Measurements from ENCODE around the gene SH2B3. TPM values are rescaled to one million over a fixed set of nuclear protein-coding genes. Genes with fewer than 3 reads are reported as not detected.
A peak's percentile ranks its signal among the peaks of the same experiment; 100 is the strongest.

The SH2B3 gene
- total and polyA plus RNA-seq, 9 of the 15 experiments (the other 6 are each of a cell fraction or from before 2014, with no cell fraction given), result 10.8 to 75.3 (median 37.4) TPM

GRCh38 chr12:111396726-111397445 lies 8.8 kb upstream of the SH2B3 start (continued):
- TF ChIP-seq JUND (IDR thresholded peaks at IDR 0.05; ENCODE audit: borderline replicate concordance, low read depth, low read length), result no peak; the same call in 1 of the 2 replicates
- peak; percentile 12; the same call in 1 of the 3 replicates for TF ChIP-seq JUND (tag; IDR thresholded peaks at IDR 0.05; ENCODE audit: borderline replicate concordance, low read depth, low read length)
- peak; percentile 48 for TF ChIP-seq NCOR1 (IDR thresholded peaks at IDR 0.05)
- peak; percentile 80; the same call in 1 of the 2 replicates for TF ChIP-seq PTBP1 (IDR thresholded peaks at IDR 0.05; ENCODE audit: low read depth, low read length)
- no peak for TF ChIP-seq PCBP1 (IDR thresholded peaks at IDR 0.05; ENCODE audit: low read depth, low read length, poor library complexity, severe bottlenecking)
- no peak for TF ChIP-seq NFE2L1 (tag; IDR thresholded peaks at IDR 0.05; ENCODE audit: borderline replicate concordance, low read depth)
- TF ChIP-seq, protein P1, sequence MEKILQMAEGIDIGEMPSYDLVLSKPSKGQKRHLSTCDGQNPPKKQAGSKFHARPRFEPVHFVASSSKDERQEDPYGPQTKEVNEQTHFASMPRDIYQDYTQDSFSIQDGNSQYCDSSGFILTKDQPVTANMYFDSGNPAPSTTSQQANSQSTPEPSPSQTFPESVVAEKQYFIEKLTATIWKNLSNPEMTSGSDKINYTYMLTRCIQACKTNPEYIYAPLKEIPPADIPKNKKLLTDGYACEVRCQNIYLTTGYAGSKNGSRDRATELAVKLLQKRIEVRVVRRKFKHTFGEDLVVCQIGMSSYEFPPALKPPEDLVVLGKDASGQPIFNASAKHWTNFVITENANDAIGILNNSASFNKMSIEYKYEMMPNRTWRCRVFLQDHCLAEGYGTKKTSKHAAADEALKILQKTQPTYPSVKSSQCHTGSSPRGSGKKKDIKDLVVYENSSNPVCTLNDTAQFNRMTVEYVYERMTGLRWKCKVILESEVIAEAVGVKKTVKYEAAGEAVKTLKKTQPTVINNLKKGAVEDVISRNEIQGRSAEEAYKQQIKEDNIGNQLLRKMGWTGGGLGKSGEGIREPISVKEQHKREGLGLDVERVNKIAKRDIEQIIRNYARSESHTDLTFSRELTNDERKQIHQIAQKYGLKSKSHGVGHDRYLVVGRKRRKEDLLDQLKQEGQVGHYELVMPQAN (IDR thresholded peaks at IDR 0.05; ENCODE audit: borderline replicate concordance), result 0 out of 2 replicates have a peak, but pooled peaks have one; percentile 31
- TF ChIP-seq SP1 (CRISPR knock-in tag; IDR thresholded peaks at IDR 0.05), result no peak; the same call in 1 of the 2 replicates
- TF ChIP-seq, protein P2, sequence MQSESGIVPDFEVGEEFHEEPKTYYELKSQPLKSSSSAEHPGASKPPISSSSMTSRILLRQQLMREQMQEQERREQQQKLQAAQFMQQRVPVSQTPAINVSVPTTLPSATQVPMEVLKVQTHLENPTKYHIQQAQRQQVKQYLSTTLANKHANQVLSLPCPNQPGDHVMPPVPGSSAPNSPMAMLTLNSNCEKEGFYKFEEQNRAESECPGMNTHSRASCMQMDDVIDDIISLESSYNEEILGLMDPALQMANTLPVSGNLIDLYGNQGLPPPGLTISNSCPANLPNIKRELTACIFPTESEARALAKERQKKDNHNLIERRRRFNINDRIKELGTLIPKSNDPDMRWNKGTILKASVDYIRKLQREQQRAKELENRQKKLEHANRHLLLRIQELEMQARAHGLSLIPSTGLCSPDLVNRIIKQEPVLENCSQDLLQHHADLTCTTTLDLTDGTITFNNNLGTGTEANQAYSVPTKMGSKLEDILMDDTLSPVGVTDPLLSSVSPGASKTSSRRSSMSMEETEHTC (IDR thresholded peaks at IDR 0.05), result no peak
- peak; percentile 47; the same call in 1 of the 2 replicates for TF ChIP-seq ZNF24 (IDR thresholded peaks at IDR 0.05)
- TF ChIP-seq, protein P3, sequence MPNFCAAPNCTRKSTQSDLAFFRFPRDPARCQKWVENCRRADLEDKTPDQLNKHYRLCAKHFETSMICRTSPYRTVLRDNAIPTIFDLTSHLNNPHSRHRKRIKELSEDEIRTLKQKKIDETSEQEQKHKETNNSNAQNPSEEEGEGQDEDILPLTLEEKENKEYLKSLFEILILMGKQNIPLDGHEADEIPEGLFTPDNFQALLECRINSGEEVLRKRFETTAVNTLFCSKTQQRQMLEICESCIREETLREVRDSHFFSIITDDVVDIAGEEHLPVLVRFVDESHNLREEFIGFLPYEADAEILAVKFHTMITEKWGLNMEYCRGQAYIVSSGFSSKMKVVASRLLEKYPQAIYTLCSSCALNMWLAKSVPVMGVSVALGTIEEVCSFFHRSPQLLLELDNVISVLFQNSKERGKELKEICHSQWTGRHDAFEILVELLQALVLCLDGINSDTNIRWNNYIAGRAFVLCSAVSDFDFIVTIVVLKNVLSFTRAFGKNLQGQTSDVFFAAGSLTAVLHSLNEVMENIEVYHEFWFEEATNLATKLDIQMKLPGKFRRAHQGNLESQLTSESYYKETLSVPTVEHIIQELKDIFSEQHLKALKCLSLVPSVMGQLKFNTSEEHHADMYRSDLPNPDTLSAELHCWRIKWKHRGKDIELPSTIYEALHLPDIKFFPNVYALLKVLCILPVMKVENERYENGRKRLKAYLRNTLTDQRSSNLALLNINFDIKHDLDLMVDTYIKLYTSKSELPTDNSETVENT (CRISPR knock-in tag; IDR thresholded peaks at IDR 0.05), result 0 out of 2 replicates have a peak, but pooled peaks have one; percentile 26
- no peak for TF ChIP-seq ZBTB1 (CRISPR knock-in tag; IDR thresholded peaks at IDR 0.05; ENCODE audit: borderline replicate concordance, low read depth)
- TF ChIP-seq HDGF (IDR thresholded peaks at IDR 0.05), result peak; percentile 99
- TF ChIP-seq SAP30 (IDR thresholded peaks at IDR 0.05; ENCODE audit: borderline replicate concordance, insufficient read depth, low read depth, low read length, poor library complexity, severe bottlenecking), result no peak
- TF ChIP-seq MYC (IDR thresholded peaks at IDR 0.05; ENCODE audit: low read depth, low read length), result peak; percentile 49; the same call in 1 of the 2 replicates
- no peak for TF ChIP-seq MYC (CRISPR knock-in tag; IDR thresholded peaks at IDR 0.05; ENCODE audit: borderline replicate concordance, low read depth)
- TF ChIP-seq ZNF23 (CRISPR knock-in tag; IDR thresholded peaks at IDR 0.05), result no peak
- TF ChIP-seq THRAP3 (IDR thresholded peaks at IDR 0.05; ENCODE audit: borderline replicate concordance), result no peak
- no peak for TF ChIP-seq THRB (CRISPR knock-in tag; conservative IDR thresholded peaks at IDR 0.05)
- 0 out of 2 replicates have a peak, but pooled peaks have one; percentile 29 for TF ChIP-seq NFE2 (IDR thresholded peaks at IDR 0.05; ENCODE audit: low read depth)
